H1 (cell line): ENCODE data around the gene TUBA8. TPM values are rescaled to one million over a fixed set of nuclear protein-coding genes. Genes with fewer than 3 reads are reported as not detected.
A peak's percentile ranks its signal among the peaks of the same experiment; 100 is the strongest.

ENCODE experiments used
- CTCF ChIA-PET: fragments of 300-600 bp; sonication (Branson Sonifier 250); formaldehyde crosslinking; loops from one replicate; lab custom pipeline; 2021; ENCODE audit not compliant: partially characterized antibody; lab: Charles Lee
- POLR2A ChIA-PET: fragments of 300-600 bp; sonication (Branson Sonifier 250); formaldehyde crosslinking; loops from one replicate; lab custom pipeline; 2021; ENCODE audit warnings: inconsistent platforms; ENCODE audit not compliant: partially characterized antibody; lab: Charles Lee
- DNase-seq, 2 experiments: peaks; one replicate each; pipeline versions ENCODE4 v3.0.0 to v3.0.0-alpha.2; 2010 to 2022; ENCODE audit warnings: low spot score in 2 of 2, low read depth in 1 of 2, mixed read lengths in 1 of 2
- FAIRE-seq: peaks from 2 replicates; lab custom pipeline; 2011; peaks lifted over from hg19 to GRCh38; lab: Jason Lieb, UNC
- H2AFZ ChIP-seq: 2 replicates; pipeline ENCODE4 v1.8.1; 2012; ENCODE audit warnings: low read length, inconsistent platforms
- H2AK5ac ChIP-seq: 2 replicates; pipeline ENCODE4 v1.6.1; 2013; ENCODE audit warnings: low read depth, low read length
- H2BK120ac ChIP-seq: replicated peaks from 2 replicates; pipeline ENCODE3; 2013; ENCODE audit warnings: low read depth, low read length, inconsistent platforms
- H2BK12ac ChIP-seq: 2 replicates; pipeline ENCODE4 v1.6.1; 2013; ENCODE audit warnings: low read depth, low read length
- H2BK15ac ChIP-seq: 2 replicates; pipeline ENCODE4 v1.6.1; 2013; ENCODE audit warnings: low read length
- H2BK20ac ChIP-seq: 2 replicates; pipeline ENCODE4 v1.6.1; 2013; ENCODE audit warnings: low read length
- H2BK5ac ChIP-seq: 2 replicates; pipeline ENCODE4 v1.6.1; 2013; ENCODE audit warnings: low read depth, low read length
- H3K14ac ChIP-seq: 2 replicates; pipeline ENCODE4 v1.6.1; 2013; ENCODE audit warnings: inconsistent platforms; ENCODE audit not compliant: insufficient read length
- H3K18ac ChIP-seq: 2 replicates; pipeline ENCODE4 v1.6.1; 2013; ENCODE audit warnings: low read length; ENCODE audit errors: extremely low read depth
- H3K23ac ChIP-seq: 2 replicates; pipeline ENCODE4 v1.6.1; 2013; ENCODE audit warnings: inconsistent platforms; ENCODE audit not compliant: insufficient read length
- H3K23me2 ChIP-seq: 2 replicates; pipeline ENCODE4 v1.6.1; 2013; ENCODE audit warnings: low read depth, low read length
- H3K27ac ChIP-seq: 2 replicates; pipeline ENCODE4 v1.6.1; 2011; ENCODE audit warnings: low read depth, low read length, inconsistent platforms
- H3K27me3 ChIP-seq, 4 experiments: replicated peaks in 1 of 4; 1 replicate in 1 of 4; 2 replicates in 3 of 4; pipeline versions ENCODE4 v1.6.1 to v1.8.1; 2011 to 2013; ENCODE audit warnings: low read length in 3 of 4, mild to moderate bottlenecking in 3 of 4, inconsistent platforms in 2 of 4, mixed read lengths in 2 of 4, moderate library complexity in 1 of 4; ENCODE audit not compliant: control insufficient read depth in 3 of 4, insufficient read depth in 3 of 4; ENCODE audit errors: extremely low read depth in 1 of 4
- H3K36me3 ChIP-seq, 4 experiments: 2 replicates each; pipeline versions ENCODE4 v1.6.1 to v1.8.1; 2011 to 2013; ENCODE audit warnings: mild to moderate bottlenecking in 4 of 4, low read length in 3 of 4, moderate library complexity in 2 of 4, control low read depth in 1 of 4, inconsistent platforms in 1 of 4; ENCODE audit not compliant: insufficient read depth in 4 of 4, control insufficient read depth in 2 of 4
- H3K4ac ChIP-seq: replicated peaks from 2 replicates; pipeline ENCODE3; 2013; ENCODE audit warnings: low read length, low read depth, mixed read lengths, inconsistent platforms; ENCODE audit not compliant: insufficient read length
- H3K4me1 ChIP-seq, 4 experiments: replicated peaks in 1 of 4; 1 replicate in 1 of 4; 2 replicates in 3 of 4; pipeline versions ENCODE4 v1.6.1 to v1.8.1; 2011 to 2013; ENCODE audit warnings: low read length in 3 of 4, inconsistent platforms in 2 of 4, mixed read lengths in 1 of 4; ENCODE audit not compliant: insufficient read depth in 4 of 4, control insufficient read depth in 3 of 4
- H3K4me2 ChIP-seq, 2 experiments: 2 replicates each; pipeline versions ENCODE4 v1.6.1 to v1.8.1; 2011 to 2013; ENCODE audit warnings: low read depth in 2 of 2, low read length in 2 of 2, control low read depth in 1 of 2, inconsistent platforms in 1 of 2, mild to moderate bottlenecking in 1 of 2; ENCODE audit not compliant: insufficient read depth in 1 of 2
- H3K4me3 ChIP-seq, 4 experiments: fragments of 200-600, 300-600 bp in 1 of 4; sonication (generic), shearing (Covaris generic), sonication (Bioruptor Twin) in 1 of 4; 2 replicates each; pipeline versions ENCODE4 v1.5.1 to v1.8.1; 2011 to 2016; ENCODE audit warnings: low read length in 4 of 4, low read depth in 3 of 4, control low read depth in 2 of 4, inconsistent platforms in 2 of 4, mild to moderate bottlenecking in 2 of 4, mixed read lengths in 1 of 4, moderate library complexity in 1 of 4; ENCODE audit not compliant: insufficient read depth in 2 of 4; ENCODE audit errors: extremely low read depth in 1 of 4
- H3K56ac ChIP-seq: replicated peaks from 2 replicates; pipeline ENCODE3; 2013; ENCODE audit warnings: low read depth, mild to moderate bottlenecking, mixed read lengths, low read length, inconsistent platforms; ENCODE audit not compliant: insufficient read length
- H3K79me1 ChIP-seq: 2 replicates; pipeline ENCODE4 v1.6.1; 2013; ENCODE audit warnings: low read depth, low read length, control low read depth
- H3K79me2 ChIP-seq, 2 experiments: 2 replicates each; pipeline versions ENCODE4 v1.6.1 to v1.8.1; 2012 to 2013; ENCODE audit warnings: low read length in 2 of 2, mild to moderate bottlenecking in 2 of 2, inconsistent platforms in 1 of 2; ENCODE audit not compliant: insufficient read depth in 2 of 2, control insufficient read depth in 1 of 2
- H3K9ac ChIP-seq, 4 experiments: replicated peaks in 1 of 4; 1 replicate in 1 of 4; 2 replicates in 3 of 4; pipeline versions ENCODE4 v1.6.1 to v1.8.1; 2011 to 2013; ENCODE audit warnings: low read depth in 3 of 4, low read length in 3 of 4, control low read depth in 2 of 4, mild to moderate bottlenecking in 2 of 4, moderate library complexity in 2 of 4, inconsistent platforms in 1 of 4; ENCODE audit errors: extremely low read depth in 1 of 4
- H3K9me3 ChIP-seq, 2 experiments: 2 replicates each; pipeline versions ENCODE4 v1.6.1 to v1.8.1; 2012 to 2013; ENCODE audit warnings: mild to moderate bottlenecking in 2 of 2, moderate library complexity in 2 of 2, control low read depth in 1 of 2, inconsistent platforms in 1 of 2, low read depth in 1 of 2, low read length in 1 of 2, mixed read lengths in 1 of 2; ENCODE audit not compliant: insufficient read depth in 2 of 2
- H4K20me1 ChIP-seq, 2 experiments: replicated peaks in 1 of 2; 2 replicates each; pipeline versions ENCODE3 to v1.8.1; 2011 to 2013; ENCODE audit warnings: inconsistent platforms in 2 of 2, low read length in 2 of 2, mild to moderate bottlenecking in 1 of 2; ENCODE audit not compliant: insufficient read depth in 2 of 2, control insufficient read depth in 1 of 2
- H4K5ac ChIP-seq: 2 replicates; pipeline ENCODE4 v1.6.1; 2013; ENCODE audit warnings: low read length, low read depth, mixed read lengths, inconsistent platforms; ENCODE audit not compliant: insufficient read length
- H4K8ac ChIP-seq: 2 replicates; pipeline ENCODE4 v1.8.0; 2013; ENCODE audit warnings: mild to moderate bottlenecking, moderate library complexity, low read length, inconsistent platforms; ENCODE audit not compliant: insufficient read depth; ENCODE audit errors: extremely low read depth
- H4K91ac ChIP-seq: replicated peaks from 2 replicates; pipeline ENCODE3; 2013; ENCODE audit warnings: low read length, mixed read lengths, inconsistent platforms; ENCODE audit not compliant: insufficient read length
- ASH2L ChIP-seq: fragments of 200-600, 300-600 bp; sonication (generic); IDR thresholded peaks from one replicate; pipeline ENCODE4 v1.7.1; 2017; ENCODE audit warnings: low read length
- CBX5 ChIP-seq: fragments of 300-800, 300-1000 bp; sonication (generic); IDR thresholded peaks from 2 replicates; pipeline ENCODE4 v1.7.1; 2016; ENCODE audit warnings: antibody characterized with exemption, low read length, low read depth
- CEBPB ChIP-seq: IDR thresholded peaks from 2 replicates; pipeline ENCODE4 v1.6.1; 2012; ENCODE audit warnings: low read depth, low read length
- KDM5A ChIP-seq: fragments of 200-600 bp; IDR thresholded peaks from 2 replicates; pipeline ENCODE4 v1.7.1; 2012; ENCODE audit warnings: mild to moderate bottlenecking, low read length, inconsistent platforms, mixed read lengths
- POLR2AphosphoS5 ChIP-seq: IDR thresholded peaks from 2 replicates; pipeline ENCODE4 v1.6.1; 2011; ENCODE audit warnings: low read depth, low read length
- RAD21 ChIP-seq, 2 experiments: IDR thresholded peaks in 1 of 2; conservative IDR thresholded peaks in 1 of 2; 2 replicates each; pipeline ENCODE4 v1.6.1; 2011; ENCODE audit warnings: low read depth in 2 of 2, low read length in 2 of 2, improper control_type of control experiment in 1 of 2, inconsistent platforms in 1 of 2, mild to moderate bottlenecking in 1 of 2, moderate library complexity in 1 of 2
- SIX5 ChIP-seq: IDR thresholded peaks from 2 replicates; pipeline ENCODE4 v1.6.1; 2011; ENCODE audit warnings: mild to moderate bottlenecking, low read depth, low read length
- TAF1 ChIP-seq: IDR thresholded peaks from 2 replicates; pipeline ENCODE4 v1.6.1; 2011; ENCODE audit warnings: mild to moderate bottlenecking, low read depth, low read length
- TAF7 ChIP-seq: optimal IDR thresholded peaks from 2 replicates; pipeline ENCODE3; 2011; ENCODE audit warnings: low read depth, mild to moderate bottlenecking, inconsistent platforms, low read length, moderate library complexity, borderline replicate concordance
- TBP ChIP-seq: IDR thresholded peaks from 2 replicates; pipeline ENCODE4 v1.6.1; 2011; ENCODE audit warnings: low read depth, low read length, improper control_type of control experiment
- WGBS, 2 experiments: shearing (Covaris generic) in 1 of 2; methylation state at CpG; one replicate each; pipeline versions ENCODE4 v1.1.6 to v1.1.7; 2013 to 2015; ENCODE audit warnings: low lambda C conversion rate in 2 of 2, mixed read lengths in 2 of 2, inconsistent platforms in 1 of 2, low coverage in 1 of 2, missing lambda C conversion rate in 1 of 2; ENCODE audit not compliant: insufficient replicate concordance in 2 of 2, insufficient coverage in 1 of 2, insufficient read length in 1 of 2; ENCODE audit errors: extremely low coverage in 1 of 2, missing lambda C conversion rate in 1 of 2; 5-methylcytosine and 5-hydroxymethylcytosine counted together
- polyA plus RNA-seq, 7 experiments: library from polyadenylated mRNA; depleted of rRNA in 3 of 7; stranded (reverse) in 5 of 7; unstranded in 2 of 7; fragments of >200 nt in 5 of 7; fragments of 200-250 nt in 2 of 7; gene quantifications; 1 replicate in 5 of 7; 2 replicates in 1 of 7; 4 replicates in 1 of 7; pipeline versions ENCODE4 v1.2.1 to v1.2.3, GENCODE V29; 2011 to 2013; ENCODE audit warnings: missing spikeins in 2 of 7, mixed read lengths in 2 of 7
- total RNA-seq: library from RNA; stranded (reverse); fragmentation: NEBNext Ultra II Directional; extraction: Animal tissue kit (Norgen Biotek cat#: 25700); gene quantifications from 2 replicates; pipeline ENCODE4 v1.2.1, GENCODE V29; 2021
- TF ChIP-seq, protein P1 (sequence below): IDR thresholded peaks from 2 replicates; pipeline ENCODE4 v1.6.1; 2012; ENCODE audit warnings: inconsistent platforms

The TUBA8 gene
- total and polyA plus RNA-seq, 2 of the 8 experiments (the other 6 are each of a cell fraction or from before 2014, with no cell fraction given): 1.0 to 4.0 TPM

DNA sequence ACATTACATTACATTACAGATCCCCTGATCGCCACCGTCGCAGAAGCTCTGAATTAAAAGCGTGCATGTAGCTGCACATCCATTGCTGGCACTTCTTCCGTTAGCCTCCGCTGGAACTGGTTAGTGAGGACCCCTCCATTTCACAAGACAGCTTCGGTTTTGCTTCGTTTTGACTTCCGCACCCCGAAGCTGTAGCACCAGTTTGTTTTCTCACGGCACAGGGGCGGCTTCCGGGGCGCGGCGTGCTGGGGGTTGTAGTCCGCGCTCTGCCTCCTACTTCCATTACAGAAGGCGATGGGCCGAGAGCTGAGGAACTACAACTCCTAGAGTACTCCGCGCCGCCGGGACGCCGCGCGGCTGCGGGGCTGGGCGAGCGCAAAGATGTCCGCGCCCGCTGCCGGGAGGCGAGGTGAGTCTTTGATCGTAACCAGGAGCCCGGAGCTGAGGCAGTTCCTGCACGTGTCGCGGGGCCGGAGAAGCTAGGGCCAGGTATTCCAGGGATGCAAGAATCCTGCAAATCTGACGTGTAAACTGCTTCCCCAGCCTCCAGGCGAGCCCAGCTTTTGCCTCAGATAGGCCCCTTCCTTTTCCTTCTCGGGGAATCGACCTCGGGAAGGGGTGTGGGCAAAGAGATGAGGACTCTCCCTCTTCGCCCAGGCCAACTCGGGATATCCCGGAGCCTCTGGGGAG, 32.8 kb upstream of the TUBA8 start, which contains the start of gene PEX26:
Gene PEX26 (plus strand): TSS at position 352 of the 690 bp plus-strand sequence. CDS start 387 bp downstream, outside the sequence.
- H3K56ac ChIP-seq: no peak within 1 kb of the TSS
- peak within 1 kb of the TSS; percentile 79; the same call in 1 of the 2 replicates for H4K8ac ChIP-seq
- no peak within 1 kb of the TSS for H2BK20ac ChIP-seq
- POLR2A ChIA-PET: interaction anchor here (0.7 to 1.7 kb wide), 6 partner anchors 9 to 247 kb away, joined by 3 to 6 read pairs (median 3); no protein-coding TSS in a partner anchor
- H2BK120ac ChIP-seq: no peak within 1 kb of the TSS
- DNase-seq: peak; percentile 81 to 86
- H2BK12ac ChIP-seq: no peak within 1 kb of the TSS; the same call in 1 of the 2 replicates
- 0 out of 7 replicates have a peak, but pooled peaks cover 0 to 3% (median 0%) of the 10 kb centered on the region in 4 experiments for H3K4me1 ChIP-seq
- no peaks in the 10 kb centered on the region for H4K20me1 ChIP-seq
- H4K5ac ChIP-seq: peak within 1 kb of the TSS; percentile 65
- H3K36me3 ChIP-seq: peaks cover 6 to 15% (median 8%) of the 10 kb centered on the region in 4 experiments; a peak in 5 of 8 replicates
- no peaks in the 10 kb centered on the region for H3K9me3 ChIP-seq
- no peak within 1 kb of the TSS for H3K14ac ChIP-seq
- peak within 1 kb of the TSS; percentile 84 for H3K27ac ChIP-seq
- WGBS, 2 experiments: 2% methylated on average over 50 of the region's 50 CpGs; no CpG with 5 or more reads in 1 of the 2 experiments
- H3K27me3 ChIP-seq: no peaks in the 10 kb centered on the region
- CTCF ChIA-PET: interaction anchor here (0.7 to 11.5 kb wide), 13 partner anchors 9 to 1019 kb away, joined by 3 to 163 read pairs (median 15); no protein-coding TSS in a partner anchor
- peaks cover 0 to 31% of the 10 kb centered on the region in 2 experiments; a peak in 3 of 4 replicates for H3K79me2 ChIP-seq
- H2AFZ ChIP-seq: peak within 1 kb of the TSS; percentile 99
- no peak within 1 kb of the TSS for H3K4ac ChIP-seq
- no peak for FAIRE-seq
- H3K23me2 ChIP-seq: peaks cover 2% of the 10 kb centered on the region; the same call in 1 of the 2 replicates
- peak within 1 kb of the TSS; percentile 71 to 88 for H3K4me2 ChIP-seq
- peak within 1 kb of the TSS; percentile 96 for H3K18ac ChIP-seq
- H3K9ac ChIP-seq: peak within 1 kb of the TSS; percentile 79 to 90 (median 84)
- H3K23ac ChIP-seq: no peak within 1 kb of the TSS
- H3K4me3 ChIP-seq: peak within 1 kb of the TSS; percentile 88 to 99 (median 97)
- peaks cover 6% of the 10 kb centered on the region for H3K79me1 ChIP-seq
- H2AK5ac ChIP-seq: no peak within 1 kb of the TSS
- peak within 1 kb of the TSS; percentile 32 for H4K91ac ChIP-seq
- H2BK15ac ChIP-seq: no peak within 1 kb of the TSS
- peak within 1 kb of the TSS; percentile 47; the same call in 1 of the 2 replicates for H2BK5ac ChIP-seq
- TF ChIP-seq POLR2AphosphoS5 (peak; percentile 49; the same call in 1 of the 2 replicates), TBP (peak; percentile 57; the same call in 1 of the 2 replicates), TAF7 (peak; percentile 59), CEBPB (0 out of 2 replicates have a peak, but pooled peaks have one; percentile 14), RAD21 (IDR thresholded peaks at IDR 0.05 in 1 of 2, conservative IDR thresholded peaks at IDR 0.05 in 1 of 2; ENCODE audit: low read depth in 2 of 2, low read length in 2 of 2) (no peak), SIX5 (peak; percentile 76), KDM5A (0 out of 2 replicates have a peak, but pooled peaks have one; percentile 12), ASH2L (peak; percentile 34), CBX5 (no peak), TAF1 (peak; percentile 82)
- TF ChIP-seq, protein P1, sequence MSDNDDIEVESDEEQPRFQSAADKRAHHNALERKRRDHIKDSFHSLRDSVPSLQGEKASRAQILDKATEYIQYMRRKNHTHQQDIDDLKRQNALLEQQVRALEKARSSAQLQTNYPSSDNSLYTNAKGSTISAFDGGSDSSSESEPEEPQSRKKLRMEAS: peak; percentile 37
